ENCODE results near the gene DVL1.

Gene DVL1

GRCh38 chr1:1325288-1326074 lies 23.7 kb downstream of the DVL1 start:
- peak overlapping the region; percentile 92 for H3K4me3 ChIP-seq (ENCODE audit: low read depth, low read length)
- DNase-seq (ENCODE audit: low read depth) = no peak
- TF ChIP-seq CTCF (IDR thresholded peaks at IDR 0.05; ENCODE audit: insufficient read depth, low read depth, low read length, missing control alignments) = no peak

GRCh38 chr1:1324524-1325287 lies 24.5 kb downstream of the DVL1 start, which contains the start of the genes CPTP and INTS11:
CPTP (plus strand) TSS chr1:1324802; CDS start chr1:1326911, 2,109 bp downstream.
INTS11 (minus strand) TSS chr1:1324660; CDS start chr1:1324608, 52 bp downstream.
- no peak for TF ChIP-seq CTCF (IDR thresholded peaks at IDR 0.05; ENCODE audit: insufficient read depth, low read depth, low read length, missing control alignments)
- H3K4me3 ChIP-seq (ENCODE audit: low read depth, low read length) = peak within 1 kb of the TSS; percentile 92
- DNase-seq (ENCODE audit: low read depth) = peak; percentile 96

- DNase-seq (ENCODE audit: low read depth) = no peak
- peak overlapping the region; percentile 83 for H3K4me3 ChIP-seq (ENCODE audit: low read depth, low read length)
- TF ChIP-seq CTCF (IDR thresholded peaks at IDR 0.05; ENCODE audit: insufficient read depth, low read depth, low read length, missing control alignments) = no peak
Observed at GRCh38 chr1:1324084-1324523, 25.1 kb downstream of the DVL1 start.

GRCh38 chr1:1322952-1323351 lies 26.3 kb downstream of the DVL1 start:
- no peak overlapping the region for H3K4me3 ChIP-seq (ENCODE audit: low read depth, low read length)
- no peak for DNase-seq (ENCODE audit: low read depth)
- TF ChIP-seq CTCF (IDR thresholded peaks at IDR 0.05; ENCODE audit: insufficient read depth, low read depth, low read length, missing control alignments) = no peak

GRCh38 chr1:1322418-1322817 lies 26.8 kb downstream of the DVL1 start:
- TF ChIP-seq CTCF (IDR thresholded peaks at IDR 0.05; ENCODE audit: insufficient read depth, low read depth, low read length, missing control alignments) = no peak
- no peak overlapping the region for H3K4me3 ChIP-seq (ENCODE audit: low read depth, low read length)
- no peak for DNase-seq (ENCODE audit: low read depth)

GRCh38 chr1:1321477-1321876 lies 27.7 kb downstream of the DVL1 start:
- no peak for TF ChIP-seq CTCF (IDR thresholded peaks at IDR 0.05; ENCODE audit: insufficient read depth, low read depth, low read length, missing control alignments)
- no peak overlapping the region for H3K4me3 ChIP-seq (ENCODE audit: low read depth, low read length)
- no peak for DNase-seq (ENCODE audit: low read depth)
